GM06990 (cell line): ENCODE data around the gene SARM1.
A peak's percentile ranks its signal among the peaks of the same experiment; 100 is the strongest.

Source experiments
- DNase-seq: peaks from one replicate; pipeline ENCODE4 v3.0.0-alpha.2; 2011; ENCODE audit not compliant: insufficient read length; ENCODE audit errors: extremely low read depth
- H3K27me3 ChIP-seq: replicated peaks from 2 replicates; pipeline ENCODE4 v1.6.0; 2011; ENCODE audit warnings: low read length; ENCODE audit not compliant: control insufficient read depth, insufficient read depth
- H3K36me3 ChIP-seq: 2 replicates; pipeline ENCODE4 v1.5.1; 2011; ENCODE audit warnings: low read length; ENCODE audit not compliant: control insufficient read depth, insufficient read depth
- H3K4me3 ChIP-seq: replicated peaks from 2 replicates; pipeline ENCODE4 v1.5.1; 2011; ENCODE audit warnings: low read depth, mild to moderate bottlenecking, control low read depth, low read length
- TF ChIP-seq, protein P1 (sequence below): IDR thresholded peaks from 2 replicates; pipeline ENCODE4 v1.5.1; 2011; ENCODE audit warnings: low read length, control low read depth, mild to moderate bottlenecking, inconsistent platforms; ENCODE audit not compliant: insufficient read depth, poor library complexity, severe bottlenecking

The SARM1 gene

DNA sequence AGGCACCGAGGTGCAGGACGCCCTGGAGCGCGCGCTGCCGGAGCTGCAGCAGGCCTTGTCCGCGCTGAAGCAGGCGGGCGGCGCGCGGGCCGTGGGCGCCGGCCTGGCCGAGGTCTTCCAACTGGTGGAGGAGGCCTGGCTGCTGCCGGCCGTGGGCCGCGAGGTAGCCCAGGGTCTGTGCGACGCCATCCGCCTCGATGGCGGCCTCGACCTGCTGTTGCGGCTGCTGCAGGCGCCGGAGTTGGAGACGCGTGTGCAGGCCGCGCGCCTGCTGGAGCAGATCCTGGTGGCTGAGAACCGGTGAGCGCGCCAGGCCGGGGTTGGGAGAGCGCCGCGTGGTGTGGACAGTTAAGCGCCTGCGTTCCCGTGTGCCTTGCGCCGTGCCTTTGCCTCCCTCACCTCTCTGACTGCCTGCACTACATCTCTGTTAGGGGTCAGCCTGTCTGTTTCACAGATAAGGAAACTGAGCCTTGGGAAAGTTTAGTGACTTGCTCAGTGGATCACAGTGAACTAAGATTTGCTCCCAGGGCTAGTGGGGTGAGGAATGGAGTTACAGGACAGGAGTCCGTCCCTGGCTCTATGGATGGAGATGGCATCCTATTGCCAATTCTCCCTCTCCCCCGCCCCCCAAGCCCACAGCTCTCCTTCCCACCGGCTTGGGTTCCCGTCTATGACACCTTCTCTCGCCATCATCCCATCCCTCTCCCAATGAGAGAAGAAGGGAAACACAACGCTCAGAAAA lies 880 bp downstream of the SARM1 start:
- H3K4me3 ChIP-seq: peak overlapping the region; percentile 86
- H3K27me3 ChIP-seq: no peaks in the 10 kb centered on the region
- no peaks in the 10 kb centered on the region for H3K36me3 ChIP-seq
- peak; percentile 64 for DNase-seq
- TF ChIP-seq, protein P1, sequence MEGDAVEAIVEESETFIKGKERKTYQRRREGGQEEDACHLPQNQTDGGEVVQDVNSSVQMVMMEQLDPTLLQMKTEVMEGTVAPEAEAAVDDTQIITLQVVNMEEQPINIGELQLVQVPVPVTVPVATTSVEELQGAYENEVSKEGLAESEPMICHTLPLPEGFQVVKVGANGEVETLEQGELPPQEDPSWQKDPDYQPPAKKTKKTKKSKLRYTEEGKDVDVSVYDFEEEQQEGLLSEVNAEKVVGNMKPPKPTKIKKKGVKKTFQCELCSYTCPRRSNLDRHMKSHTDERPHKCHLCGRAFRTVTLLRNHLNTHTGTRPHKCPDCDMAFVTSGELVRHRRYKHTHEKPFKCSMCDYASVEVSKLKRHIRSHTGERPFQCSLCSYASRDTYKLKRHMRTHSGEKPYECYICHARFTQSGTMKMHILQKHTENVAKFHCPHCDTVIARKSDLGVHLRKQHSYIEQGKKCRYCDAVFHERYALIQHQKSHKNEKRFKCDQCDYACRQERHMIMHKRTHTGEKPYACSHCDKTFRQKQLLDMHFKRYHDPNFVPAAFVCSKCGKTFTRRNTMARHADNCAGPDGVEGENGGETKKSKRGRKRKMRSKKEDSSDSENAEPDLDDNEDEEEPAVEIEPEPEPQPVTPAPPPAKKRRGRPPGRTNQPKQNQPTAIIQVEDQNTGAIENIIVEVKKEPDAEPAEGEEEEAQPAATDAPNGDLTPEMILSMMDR: no peak

DNA sequence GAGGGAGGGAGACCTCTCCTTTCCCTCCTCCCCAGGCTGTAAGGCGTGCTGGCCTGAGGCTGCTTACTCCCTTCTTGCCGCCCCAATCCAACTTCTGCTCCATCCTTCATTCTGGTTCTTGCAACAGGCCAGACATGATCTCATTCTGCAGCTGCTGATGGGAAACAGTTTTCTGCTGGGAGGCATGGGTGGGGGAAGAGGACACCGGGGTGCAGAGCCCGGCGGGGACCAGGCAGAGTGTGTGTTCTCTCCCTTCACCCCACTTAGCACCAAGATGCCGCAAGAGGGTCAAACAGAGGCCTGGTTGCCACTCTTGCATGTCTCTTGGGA lies 1.4 kb downstream of the SARM1 start:
- Histone ChIP-seq H3K27me3 (no peaks in the 10 kb centered on the region), H3K4me3 (peak overlapping the region; percentile 86), H3K36me3 (no peaks in the 10 kb centered on the region)
- TF ChIP-seq, protein P1: no peak
- DNase-seq: no peak

DNA sequence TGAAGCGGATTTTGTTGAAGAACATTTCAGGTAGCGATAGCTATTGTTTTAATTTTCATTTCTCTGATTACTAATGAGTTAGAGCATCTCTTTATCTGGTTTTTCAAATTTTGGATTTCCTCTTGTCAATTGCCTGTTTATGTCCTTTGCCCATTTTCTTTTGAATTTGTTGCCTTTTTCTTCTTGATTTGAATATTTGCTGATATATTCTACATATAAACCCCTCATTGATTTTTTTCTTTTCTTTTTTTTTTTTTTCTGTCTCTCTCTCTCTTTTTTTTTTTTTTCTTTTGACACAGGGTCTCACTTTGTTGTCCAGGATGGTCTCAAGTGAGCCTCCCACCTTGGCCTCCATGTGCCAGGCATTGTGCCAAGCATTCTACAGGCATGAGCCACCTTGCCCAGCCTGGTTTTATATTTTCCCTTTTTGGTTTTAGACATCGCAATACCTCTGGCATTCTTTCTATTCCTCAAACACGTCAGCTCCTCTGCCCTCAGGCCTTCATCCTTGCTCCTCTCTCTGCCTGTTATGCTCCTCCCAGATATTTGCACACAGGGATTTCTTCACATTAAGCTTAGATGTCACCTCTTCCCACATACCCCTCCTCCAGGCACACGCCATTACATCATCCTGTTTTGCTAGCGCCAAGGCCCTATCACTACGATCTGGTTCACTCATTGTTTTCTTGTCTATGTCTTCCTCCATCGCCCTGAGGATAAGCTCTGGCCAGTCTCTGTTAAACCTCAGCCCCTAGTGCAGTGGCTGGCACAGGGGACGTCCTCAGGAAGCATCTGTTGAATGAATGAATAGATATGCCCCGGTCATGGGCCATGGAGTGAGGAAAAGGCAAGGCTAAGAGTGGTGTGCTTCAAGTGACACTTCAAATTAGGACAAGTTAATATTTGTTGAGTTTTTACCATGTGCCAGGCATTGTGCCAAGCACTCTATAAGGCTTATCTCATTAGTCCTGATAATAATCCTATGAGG lies 8.6 kb downstream of the SARM1 start:
- TF ChIP-seq, protein P1: no peak
- Histone ChIP-seq H3K27me3 (no peaks in the 10 kb centered on the region), H3K36me3 (no peaks in the 10 kb centered on the region; the same call in 1 of the 2 replicates), H3K4me3 (no peak overlapping the region)
- DNase-seq: no peak

DNA sequence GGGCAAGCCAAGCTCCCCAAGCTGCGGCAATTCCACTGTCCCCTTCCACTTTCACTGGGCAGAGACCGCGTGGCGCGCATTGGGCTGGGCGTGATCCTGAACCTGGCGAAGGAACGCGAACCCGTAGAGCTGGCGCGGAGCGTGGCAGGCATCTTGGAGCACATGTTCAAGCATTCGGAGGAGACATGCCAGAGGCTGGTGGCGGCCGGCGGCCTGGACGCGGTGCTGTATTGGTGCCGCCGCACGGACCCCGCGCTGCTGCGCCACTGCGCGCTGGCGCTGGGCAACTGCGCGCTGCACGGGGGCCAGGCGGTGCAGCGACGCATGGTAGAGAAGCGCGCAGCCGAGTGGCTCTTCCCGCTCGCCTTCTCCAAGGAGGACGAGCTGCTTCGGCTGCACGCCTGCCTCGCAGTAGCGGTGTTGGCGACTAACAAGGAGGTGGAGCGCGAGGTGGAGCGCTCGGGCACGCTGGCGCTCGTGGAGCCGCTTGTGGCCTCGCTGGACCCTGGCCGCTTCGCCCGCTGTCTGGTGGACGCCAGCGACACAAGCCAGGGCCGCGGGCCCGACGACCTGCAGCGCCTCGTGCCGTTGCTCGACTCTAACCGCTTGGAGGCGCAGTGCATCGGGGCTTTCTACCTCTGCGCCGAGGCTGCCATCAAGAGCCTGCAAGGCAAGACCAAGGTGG lies 9.8 kb downstream of the SARM1 start:
- no peaks in the 10 kb centered on the region; the same call in 1 of the 2 replicates for H3K36me3 ChIP-seq
- no peaks in the 10 kb centered on the region for H3K27me3 ChIP-seq
- H3K4me3 ChIP-seq: no peak overlapping the region
- no peak for DNase-seq
- TF ChIP-seq, protein P1: no peak

DNA sequence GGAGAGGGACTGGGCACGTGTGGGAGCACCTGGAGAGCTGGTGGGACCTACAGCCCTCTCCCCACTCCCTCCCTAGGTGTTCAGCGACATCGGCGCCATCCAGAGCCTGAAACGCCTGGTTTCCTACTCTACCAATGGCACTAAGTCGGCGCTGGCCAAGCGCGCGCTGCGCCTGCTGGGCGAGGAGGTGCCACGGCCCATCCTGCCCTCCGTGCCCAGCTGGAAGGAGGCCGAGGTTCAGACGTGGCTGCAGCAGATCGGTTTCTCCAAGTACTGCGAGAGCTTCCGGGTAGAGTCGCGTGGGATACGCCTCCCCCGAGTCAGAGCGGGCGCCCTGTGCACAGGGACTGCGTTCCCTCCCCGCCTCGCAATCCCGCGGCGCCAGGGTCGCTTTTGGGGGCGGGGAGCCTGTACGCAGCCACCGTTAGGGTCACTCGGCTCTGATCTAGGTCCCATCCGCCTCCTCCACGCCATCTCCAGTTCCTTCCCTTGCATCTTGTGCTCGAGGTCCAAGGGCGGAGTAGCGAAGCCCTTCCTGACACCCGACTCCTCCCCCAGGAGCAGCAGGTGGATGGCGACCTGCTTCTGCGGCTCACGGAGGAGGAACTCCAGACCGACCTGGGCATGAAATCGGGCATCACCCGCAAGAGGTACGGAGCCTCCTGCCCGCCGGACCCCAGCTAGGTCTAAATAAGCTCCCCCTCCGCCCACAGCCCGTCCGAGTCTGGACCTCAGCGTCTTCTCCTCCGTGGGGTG lies 13.0 kb downstream of the SARM1 start:
- Histone ChIP-seq H3K36me3 (peaks cover 3% of the 10 kb centered on the region), H3K4me3 (peak overlapping the region; percentile 66), H3K27me3 (no peaks in the 10 kb centered on the region)
- TF ChIP-seq, protein P1: no peak
- DNase-seq: peak; percentile 78
